GM18498 (cell line): Measurements from ENCODE around the gene CHD2.

Source experiments
- ATAC-seq: cut with Tn5 transposase; IDR thresholded peaks from one replicate; pipeline ENCODE4 v1.9.1; 2021; ENCODE audit warnings: mild to moderate bottlenecking, moderate library complexity; ENCODE audit not compliant: unreplicated experiment

The CHD2 gene

GRCh38 chr15:93063796-93064690 is 163.9 kb downstream of the CHD2 start:
- ATAC-seq, result no peak

DNA sequence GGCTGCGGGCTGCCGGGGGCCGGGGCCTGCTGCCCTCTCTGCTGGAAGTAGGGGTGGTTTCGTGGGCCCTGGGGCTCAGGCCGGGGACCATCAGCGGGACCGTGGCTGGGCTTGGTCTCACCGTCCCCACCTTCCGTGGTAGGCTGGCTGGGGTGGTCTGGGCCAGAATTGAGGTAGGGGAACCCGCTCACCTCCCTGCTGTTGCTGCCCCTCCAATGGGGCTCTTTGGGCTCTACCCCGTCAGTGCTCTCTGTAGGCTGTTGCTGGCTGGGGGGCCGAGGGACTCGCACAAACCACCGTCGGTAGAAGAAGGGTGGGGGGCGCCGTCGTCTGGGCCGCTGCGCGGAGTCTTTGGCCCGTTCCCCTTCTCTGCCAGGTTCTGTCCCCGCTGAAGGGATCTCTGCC is 165.5 kb downstream of the CHD2 start:
- ATAC-seq, result no peak

DNA sequence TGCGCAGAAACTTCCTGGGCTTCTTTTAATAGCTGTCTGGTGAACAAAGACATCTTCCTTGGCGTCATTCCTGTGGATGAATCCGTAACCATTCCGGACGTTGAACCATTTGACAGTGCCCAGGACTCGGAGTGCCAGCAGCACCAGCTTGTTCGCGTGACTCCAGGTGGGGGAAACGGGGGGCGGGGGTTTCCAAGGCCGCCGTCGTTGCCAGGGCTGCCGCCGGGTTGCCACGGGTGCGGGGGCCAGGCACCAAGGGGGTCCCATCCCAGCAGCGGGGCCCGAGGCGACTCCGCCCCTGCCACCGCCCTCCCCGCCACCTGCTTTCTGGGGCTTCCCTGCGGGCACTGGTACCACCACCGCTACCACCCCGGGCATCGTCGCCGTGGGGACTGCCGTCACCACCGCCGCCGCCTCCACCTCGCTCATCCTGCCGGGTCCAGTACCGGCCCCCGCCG is 166.1 kb downstream of the CHD2 start:
- ATAC-seq, result no peak

GRCh38 chr15:93066834-93067648 is 166.9 kb downstream of the CHD2 start:
- no peak for ATAC-seq

DNA sequence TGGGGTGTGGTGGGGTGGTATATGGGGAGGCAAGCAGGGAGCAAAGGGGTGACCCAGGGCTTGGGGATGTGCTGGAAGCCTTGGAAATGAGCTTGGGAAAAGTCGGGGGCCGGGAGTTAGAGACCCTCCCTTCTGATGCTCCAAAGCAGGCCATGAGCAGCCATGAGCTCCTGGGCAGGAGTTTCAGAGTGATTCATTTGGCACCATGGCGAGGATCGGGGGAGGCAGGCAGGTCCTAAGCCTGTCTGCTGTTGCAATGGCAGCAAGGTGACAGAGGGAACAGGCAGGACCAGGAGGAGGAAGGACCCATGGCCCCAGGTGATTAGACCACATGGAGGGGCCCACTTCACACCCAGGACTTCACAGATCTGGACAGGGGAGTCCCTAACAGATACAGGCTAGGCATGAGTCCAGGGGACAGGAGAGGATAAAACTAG is 167.5 kb downstream of the CHD2 start:
- no peak for ATAC-seq

DNA sequence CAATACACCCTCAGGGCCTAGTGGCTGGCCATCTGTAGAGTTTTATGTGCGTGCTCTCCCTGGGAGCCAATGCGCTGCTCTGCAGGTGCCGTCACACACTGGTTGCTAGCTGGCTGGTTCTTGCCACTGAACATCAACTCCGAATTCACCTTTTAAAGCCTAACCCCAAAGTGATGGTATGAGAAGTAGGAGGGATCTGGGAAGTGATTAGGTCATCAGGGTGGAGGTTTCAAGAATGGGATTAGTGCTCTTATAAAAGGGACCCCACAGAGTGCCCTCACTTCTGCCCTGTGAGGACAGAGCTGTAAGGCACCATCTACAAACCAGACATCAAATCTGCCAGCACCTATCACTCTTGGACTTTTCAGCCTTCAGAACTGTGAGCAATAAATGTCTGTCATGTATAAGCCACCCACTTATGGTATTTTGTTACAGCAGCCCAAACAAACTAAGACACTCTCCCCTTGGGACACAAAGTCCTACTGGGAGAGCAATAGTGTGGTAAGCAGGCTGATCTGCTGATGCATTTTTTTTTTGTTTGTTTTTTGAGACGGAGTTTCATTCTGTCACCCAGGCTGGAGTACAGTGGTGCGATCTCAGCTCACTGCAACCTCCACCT is 168.6 kb downstream of the CHD2 start:
- no peak for ATAC-seq

- no peak for ATAC-seq
Observed at GRCh38 chr15:93070132-93070531, 170.0 kb downstream of the CHD2 start.

- ATAC-seq, result no peak
Observed at GRCh38 chr15:93070551-93071296, 170.6 kb downstream of the CHD2 start.

GRCh38 chr15:93071469-93071936 is 171.4 kb downstream of the CHD2 start:
- no peak for ATAC-seq

DNA sequence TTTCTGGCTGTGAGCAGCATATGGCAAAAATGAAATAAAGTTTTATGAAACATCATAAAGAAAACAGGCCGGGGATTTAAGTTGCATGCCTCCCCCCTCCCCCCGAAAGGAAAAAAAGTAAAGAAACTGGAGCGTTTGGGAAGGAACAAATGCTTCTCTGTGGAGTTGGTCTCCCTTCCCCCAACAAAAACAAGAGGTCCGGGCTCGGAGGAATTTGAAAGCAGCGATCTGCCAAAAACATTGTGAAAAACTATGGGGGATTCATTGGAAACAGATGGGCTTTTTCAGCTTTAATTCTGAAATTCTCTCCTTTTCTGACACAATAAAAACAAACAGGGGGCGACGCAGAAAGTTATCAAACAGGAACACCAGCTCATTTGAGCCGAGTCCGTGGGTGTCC is 171.9 kb downstream of the CHD2 start:
- ATAC-seq, result no peak

DNA sequence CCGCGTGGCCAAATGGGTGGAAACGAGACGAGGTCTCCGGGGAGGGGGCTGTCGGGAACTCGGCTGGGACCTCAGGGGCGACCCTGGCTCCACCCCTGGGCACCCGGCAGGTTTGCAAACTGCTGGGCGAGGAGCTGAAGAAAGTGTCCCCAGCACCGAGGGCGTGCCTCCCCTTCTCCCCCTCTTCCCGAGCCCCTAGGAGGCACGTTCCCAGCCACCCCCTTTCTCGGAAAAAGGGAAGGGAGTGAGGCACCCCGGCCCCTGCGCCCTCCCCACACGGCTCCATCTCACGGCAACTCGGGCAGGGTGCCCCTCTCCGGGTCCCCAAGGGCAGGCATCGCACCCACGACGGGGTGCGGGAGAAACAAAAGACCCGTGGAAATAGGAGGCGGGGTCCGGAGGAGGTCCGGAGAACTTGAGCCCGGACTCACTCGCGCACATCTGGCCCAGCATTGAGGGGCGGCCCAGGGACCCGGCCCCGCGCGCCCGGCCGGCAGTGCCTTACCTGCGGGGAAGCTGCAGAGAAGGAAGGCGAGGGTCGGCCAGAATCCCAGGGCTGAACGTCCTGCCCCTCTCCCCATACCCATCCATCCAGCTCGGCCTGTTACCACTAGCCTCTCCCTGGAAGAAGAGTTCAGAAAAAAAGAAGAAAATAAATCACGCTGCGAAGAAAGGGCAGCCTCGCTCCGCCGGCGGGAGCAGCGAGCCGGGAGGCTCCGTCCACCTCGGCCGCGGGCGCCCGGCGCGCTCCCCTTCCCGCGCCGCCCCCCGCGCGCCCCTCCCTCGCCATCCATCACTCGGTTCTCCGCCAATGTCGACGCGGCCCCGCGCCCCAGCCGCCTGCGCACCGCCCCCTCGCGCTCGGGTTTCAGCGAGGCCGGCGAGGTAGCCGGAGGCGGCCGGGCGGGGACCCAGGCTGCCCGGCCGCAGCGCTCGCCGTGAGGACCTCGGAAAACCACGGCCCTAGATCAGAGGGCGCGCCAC is 172.6 kb downstream of the CHD2 start:
- no peak for ATAC-seq

DNA sequence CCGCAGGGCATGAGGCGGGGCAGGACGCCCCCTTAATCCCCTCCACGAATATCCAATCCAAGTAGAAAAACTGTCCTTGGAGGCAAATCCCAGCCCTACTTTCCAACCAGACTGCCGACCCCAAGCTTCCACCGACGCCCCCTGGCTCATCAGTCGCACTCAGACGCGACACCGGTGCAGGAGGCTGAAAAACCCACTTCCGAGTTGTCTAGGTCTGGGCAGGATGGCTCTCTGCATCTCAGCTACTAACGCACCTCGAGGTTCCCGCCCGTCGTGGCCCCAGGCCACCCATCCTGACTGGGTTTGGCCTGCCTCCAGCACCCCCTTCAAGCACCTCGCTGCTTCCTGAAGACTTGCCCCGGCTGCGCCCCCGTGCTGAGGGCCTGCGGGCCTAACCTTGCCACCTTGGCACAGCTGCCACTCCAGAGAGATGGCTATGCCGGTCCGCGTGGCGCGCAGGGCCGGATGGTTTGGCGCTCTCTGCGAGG is 173.4 kb downstream of the CHD2 start:
- ATAC-seq, result no peak

DNA sequence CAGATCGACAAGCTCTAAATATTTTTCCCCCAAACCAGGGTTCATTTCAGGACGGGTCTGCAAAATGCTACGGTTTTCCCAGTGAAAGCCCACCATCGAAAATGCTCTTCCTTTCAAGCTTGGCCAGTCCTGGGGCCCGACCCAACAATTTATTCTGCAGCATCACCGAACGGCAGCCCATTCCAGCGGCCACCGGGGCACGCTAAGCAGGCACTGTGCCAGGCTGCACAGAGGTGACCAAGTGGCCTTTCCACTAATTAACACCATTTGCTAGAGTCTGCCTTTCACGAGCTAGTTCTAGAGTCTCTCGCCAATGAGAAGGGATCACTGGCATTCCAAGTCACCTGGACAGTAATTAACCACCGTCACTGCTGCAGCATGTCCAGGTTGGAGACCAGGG is 174.5 kb downstream of the CHD2 start:
- no peak for ATAC-seq

DNA sequence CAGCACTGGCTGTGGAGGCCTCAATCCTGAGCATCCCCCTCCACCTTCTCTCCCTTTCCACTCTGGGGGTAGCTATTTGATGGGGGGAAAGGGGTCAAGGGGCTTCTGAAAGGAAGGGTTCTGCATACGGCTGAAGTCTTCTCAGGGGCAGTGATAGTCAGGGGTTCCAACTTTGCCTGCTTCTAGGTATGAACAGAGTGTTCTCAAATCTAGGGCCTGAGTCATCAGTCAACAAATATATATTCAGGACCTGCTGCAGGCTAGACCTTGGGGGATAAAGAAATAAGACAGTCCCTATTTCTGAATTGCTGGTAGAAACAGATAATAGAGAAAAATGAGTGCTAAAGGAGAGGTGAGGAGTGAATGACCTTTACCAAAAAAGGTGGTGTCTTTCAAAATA is 176.1 kb downstream of the CHD2 start:
- no peak for ATAC-seq

- ATAC-seq, result no peak
Observed at GRCh38 chr15:93076875-93077274, 176.8 kb downstream of the CHD2 start.
